NCI-H748 (cell line): Measurements from ENCODE around the gene PIF1.
A peak's percentile ranks its signal among the peaks of the same experiment; 100 is the strongest.
"Not testable (repeated sequence)": the region's sequence is repeated elsewhere in the genome, so short reads cannot be mapped to it uniquely, and the experiment has no call there.

ENCODE experiments used
- DNase-seq: peaks from one replicate; lab custom pipeline; 2025; ENCODE audit not compliant: unreplicated experiment; lab: John Stamatoyannopoulos, UW

Gene PIF1

DNA sequence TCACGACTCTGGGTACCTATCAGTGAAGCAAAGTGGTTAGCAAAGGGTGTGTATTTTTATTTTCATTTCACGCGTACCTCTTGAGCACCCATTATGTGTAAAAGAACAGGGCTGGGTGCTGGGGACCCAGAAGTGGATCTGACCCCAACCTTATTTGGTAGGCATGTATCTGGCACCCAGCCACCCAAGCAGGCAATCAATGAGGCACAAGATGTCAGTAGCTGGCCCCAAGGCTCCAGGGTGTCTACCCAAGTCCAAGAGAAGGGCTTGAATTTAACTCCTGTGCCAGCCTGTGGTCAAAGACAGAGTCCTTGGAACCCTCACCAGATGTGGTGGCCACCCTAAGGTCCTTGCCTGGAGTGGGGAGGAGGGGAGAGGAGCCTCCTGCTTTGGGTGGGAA is 22.0 kb upstream of the PIF1 start:
- no peak for DNase-seq

DNA sequence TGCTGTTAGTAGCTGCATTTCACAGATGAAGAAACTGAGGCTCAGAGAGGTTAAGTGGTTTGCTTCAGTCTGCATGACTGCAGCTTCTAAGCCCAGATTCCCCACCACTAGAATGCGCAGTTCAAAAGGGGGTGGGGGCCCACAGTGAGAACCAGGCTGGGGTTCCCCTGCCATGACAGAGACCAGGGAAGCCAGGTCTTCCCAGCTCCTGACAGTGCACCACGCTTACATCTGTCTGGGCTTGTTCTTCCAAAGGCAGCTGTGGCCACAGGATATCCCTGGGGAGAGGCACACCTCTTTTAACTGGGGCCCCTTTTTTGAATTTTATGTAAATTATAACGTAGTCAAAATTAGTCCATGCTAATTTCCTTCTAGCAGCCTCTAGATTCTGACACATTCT is 21.6 kb upstream of the PIF1 start:
- DNase-seq, result no peak

DNA sequence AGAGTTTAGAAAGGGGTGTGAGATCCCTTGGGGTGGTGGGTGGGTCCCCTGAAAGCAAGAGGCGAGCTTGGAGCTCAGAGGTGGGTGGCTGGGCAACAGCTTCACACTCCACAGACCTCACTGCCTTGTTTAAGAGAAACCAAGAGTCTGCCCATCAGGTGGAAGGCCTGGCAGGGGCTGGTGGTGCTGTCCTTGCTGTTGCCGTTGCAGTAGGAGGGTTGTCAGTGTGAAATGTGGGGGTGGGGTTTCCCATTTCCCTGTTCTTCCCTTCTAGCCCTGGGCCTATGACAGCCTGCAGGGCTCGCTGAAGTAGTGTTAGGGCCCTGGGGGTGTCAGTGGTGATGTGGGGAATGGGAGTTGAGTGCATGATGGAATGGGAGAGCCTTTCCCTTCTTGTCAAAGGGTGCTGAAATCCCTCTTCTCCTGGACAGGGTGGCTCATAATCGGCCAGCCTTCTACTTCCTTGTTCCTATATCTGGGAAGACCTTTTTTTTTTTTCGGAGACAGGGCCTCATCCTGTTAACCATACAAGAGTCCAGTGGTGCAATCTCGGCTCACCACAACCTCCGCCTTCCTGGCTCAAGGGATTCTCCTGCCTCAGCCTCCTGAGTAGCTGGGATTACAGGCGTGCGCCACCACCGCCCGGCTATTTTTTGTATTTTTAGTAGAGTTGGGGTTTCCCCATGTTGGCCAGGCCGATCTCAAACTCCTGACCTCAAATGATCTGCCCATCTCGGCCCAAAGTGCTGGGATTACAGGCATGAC is 20.6 kb upstream of the PIF1 start:
- DNase-seq, result no peak

GRCh38 chr15:64845183-64845611 is 19.8 kb upstream of the PIF1 start:
- no peak for DNase-seq

DNA sequence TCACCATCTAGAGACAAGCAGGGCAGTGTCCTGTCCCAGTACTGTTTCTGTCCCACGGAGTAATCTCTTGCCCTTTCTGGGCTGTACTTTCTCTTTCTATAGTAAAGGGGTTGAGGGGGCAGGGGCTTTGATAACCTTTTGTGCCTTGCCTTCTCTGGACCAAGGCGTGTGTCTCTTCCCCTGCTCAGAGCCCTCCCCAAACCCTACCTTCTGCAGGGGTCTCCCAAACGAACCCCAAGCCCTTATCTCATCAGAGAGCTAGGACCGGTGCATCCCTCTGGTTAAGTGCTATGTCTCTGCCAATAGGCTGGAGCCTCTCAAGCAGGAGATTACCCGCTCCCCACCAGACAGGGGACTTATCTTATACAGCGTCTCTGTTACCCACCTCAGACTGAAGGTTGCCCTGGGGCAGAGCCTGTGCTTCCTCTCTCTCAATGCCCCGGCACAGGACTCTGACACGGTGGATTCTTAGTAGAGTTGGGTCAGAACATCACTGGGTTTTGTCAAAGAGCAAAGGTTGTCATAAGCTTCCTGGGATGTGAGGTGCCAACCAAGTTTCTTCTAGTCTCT is 19.2 kb upstream of the PIF1 start:
- DNase-seq, result no peak

DNA sequence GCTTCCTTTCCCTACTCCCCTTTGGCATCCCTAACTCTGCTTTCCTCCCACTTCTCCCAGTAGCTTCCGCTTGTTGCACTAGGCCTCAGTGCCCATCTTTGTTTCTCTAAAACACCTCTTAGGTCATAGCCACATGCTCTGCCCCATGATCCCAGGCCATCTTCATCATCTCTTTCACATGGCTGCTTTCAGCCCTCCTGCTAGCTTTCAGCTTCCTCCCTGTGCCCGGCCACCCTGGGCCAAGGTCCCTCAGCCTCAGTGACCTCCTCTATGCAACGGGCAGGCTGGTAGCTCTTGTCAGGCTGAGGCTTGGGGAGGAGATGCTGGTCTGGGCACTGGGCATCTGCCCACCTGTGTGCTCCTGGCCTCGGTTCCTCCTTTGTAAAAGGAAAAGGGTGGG is 18.5 kb upstream of the PIF1 start:
- no peak for DNase-seq

- DNase-seq, result no peak
These were observed 17.6 kb upstream of the PIF1 start for GRCh38 chr15:64842986-64843561.

- no peak for DNase-seq
These were observed 16.9 kb upstream of the PIF1 start for GRCh38 chr15:64842096-64842939.

- peak; percentile 88 for DNase-seq
These were observed 16.1 kb upstream of the PIF1 start, which contains the start of gene PLEKHO2 for GRCh38 chr15:64841344-64842095. Gene PLEKHO2, plus strand, starts transcription at chr15:64841915. Its CDS starts 102 bp downstream, at chr15:64842017.

GRCh38 chr15:64841060-64841343 is 15.6 kb upstream of the PIF1 start:
- no peak for DNase-seq

DNA sequence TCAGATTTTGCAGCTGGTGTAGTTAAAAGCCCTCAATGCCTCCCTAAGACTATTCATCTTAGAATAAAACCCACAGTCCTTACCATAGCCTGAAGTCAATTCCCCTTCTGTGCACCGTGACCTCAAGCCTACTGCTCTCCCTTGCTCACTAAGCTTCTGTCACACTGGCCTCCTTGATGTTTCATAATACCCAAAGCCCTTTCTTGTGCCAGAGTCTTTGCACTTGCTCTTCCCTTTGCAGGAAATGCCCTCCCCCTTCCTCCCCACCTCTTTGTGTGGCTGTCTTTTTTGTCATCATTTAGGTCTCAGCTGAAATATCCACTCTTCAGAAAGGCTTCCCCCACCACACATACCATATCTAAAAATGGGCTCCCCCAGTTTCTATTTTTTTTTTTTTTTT is 12.1 kb upstream of the PIF1 start:
- no peak for DNase-seq

DNA sequence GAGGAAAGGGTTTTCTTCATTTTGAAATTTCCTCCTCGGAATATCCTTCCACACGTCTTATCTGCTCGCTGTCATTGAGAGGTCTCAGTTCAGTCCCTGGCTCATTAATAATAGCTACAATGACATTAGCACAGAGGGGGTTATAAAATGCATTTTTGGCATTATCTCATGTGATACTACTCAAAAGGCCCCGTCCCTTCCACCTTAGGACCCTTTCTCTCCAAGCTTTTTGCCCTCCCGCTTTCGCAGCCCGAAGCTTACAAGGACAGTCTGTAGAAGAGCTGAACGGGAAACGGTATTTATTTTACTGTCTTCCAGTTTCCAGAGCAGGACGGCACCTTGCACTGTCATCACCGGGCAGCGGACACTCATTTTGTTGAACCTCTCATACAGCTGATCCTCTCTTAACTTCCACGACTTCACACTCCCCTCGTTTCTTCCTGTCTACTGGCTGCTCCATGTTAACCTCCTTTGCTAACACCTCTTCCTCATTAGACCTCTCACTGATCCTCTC is 10.6 kb upstream of the PIF1 start:
- no peak for DNase-seq

GRCh38 chr15:64833690-64834089 is 8.2 kb upstream of the PIF1 start:
- DNase-seq, result no peak

DNA sequence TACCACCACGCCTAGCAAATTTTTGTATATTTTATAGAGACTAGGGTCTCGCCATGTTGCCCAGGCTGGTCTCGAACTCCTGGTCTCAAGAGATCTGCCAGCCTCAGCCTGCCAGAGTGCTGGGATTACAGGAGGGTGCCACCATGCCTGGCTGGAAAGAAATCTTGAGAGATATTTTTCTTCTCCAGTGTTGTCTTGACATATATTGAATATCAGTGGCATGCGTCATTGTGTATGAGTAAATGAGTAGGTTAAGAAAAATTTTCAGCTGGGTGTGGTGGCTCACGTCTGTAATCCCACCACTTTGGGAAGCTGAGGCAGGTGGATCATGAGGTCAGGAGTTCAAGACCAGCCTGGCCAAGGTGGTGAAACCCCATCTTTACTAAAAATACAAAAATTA is 3.5 kb upstream of the PIF1 start:
- no peak for DNase-seq

DNA sequence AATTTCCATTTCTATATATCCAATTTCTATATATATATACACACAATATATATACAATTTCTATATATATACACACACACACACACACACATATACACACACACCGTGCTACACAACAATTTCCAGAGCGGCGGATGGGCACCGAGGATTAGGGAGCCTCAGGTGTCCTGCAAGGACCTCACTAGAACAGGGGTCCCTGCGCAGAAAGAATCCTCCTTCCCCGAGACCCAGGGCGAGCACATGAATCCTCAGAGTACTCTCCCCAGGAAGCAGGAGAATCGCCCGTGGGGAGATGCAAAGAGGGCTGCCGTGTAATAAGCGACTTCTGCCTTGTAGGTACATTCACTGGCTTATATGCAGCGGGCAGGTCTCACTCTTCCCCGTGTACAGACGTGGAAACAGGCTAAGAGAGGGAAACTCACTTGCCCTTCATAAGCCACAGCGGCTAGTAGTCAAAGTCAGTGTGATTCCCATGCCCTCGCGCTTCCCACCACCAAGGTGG is 467 bp downstream of the PIF1 start:
- DNase-seq, result peak; percentile 35

GRCh38 chr15:64816452-64816851 is 9.0 kb downstream of the PIF1 start:
- DNase-seq, result no peak

DNA sequence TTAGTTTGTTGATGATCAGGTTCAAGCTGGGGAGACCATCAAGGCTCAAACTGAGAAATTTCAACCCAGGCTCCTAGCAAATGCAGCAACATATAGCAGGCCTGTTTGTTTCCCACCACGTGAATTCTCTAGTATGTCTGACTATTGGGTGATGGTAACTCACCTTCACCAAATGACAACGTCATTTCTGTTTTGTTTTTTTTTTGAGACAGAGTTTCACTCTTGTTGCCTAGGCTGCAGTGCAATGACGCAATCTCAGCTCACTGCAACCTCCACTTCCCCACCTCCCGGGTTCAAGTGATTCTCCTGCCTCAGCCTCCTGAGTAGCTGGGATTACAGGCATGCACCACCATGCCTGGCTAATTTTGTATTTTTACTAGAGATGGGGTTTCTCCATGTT is 10.5 kb downstream of the PIF1 start:
- not testable (repeated sequence) for DNase-seq

DNA sequence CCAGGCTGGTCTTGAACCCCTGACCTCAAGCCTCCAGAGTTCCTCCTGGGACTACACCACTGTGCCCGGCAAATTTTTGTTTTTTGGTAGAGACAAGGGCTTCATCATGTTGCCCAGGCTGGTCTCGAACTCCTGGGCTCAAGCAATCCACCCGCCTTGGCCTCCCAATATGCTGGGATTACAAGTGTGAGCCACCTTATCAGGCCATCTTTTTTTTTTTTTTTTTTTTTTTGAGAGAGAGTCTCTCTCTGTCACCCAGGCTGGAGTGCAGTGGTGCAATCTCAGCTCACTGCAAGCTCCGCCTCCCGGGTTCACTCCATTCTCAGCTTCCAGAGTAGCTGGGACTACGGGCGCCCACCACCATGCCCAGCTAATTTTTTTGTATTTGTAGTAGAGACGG is 11.2 kb downstream of the PIF1 start:
- not testable (repeated sequence) for DNase-seq

DNA sequence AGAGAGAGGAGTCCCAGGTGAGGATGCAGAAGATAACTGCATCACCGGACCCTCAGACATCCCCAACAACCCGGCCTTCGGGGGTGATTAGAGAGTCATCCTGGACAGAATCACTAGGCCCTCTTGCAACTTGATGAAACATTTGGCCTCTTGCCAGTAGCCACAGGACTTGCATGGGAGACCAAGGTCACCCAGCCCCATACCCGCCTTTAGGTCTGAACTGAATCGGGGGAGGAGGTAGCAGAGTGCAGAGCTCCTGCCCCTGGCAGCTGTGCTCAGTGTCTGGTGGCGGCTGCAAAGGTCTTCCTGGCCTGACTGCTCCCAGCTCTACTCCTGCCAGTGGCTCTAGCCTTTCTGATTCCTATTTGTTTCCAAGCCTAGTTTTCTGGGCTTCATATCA is 12.4 kb downstream of the PIF1 start:
- DNase-seq, result no peak

DNA sequence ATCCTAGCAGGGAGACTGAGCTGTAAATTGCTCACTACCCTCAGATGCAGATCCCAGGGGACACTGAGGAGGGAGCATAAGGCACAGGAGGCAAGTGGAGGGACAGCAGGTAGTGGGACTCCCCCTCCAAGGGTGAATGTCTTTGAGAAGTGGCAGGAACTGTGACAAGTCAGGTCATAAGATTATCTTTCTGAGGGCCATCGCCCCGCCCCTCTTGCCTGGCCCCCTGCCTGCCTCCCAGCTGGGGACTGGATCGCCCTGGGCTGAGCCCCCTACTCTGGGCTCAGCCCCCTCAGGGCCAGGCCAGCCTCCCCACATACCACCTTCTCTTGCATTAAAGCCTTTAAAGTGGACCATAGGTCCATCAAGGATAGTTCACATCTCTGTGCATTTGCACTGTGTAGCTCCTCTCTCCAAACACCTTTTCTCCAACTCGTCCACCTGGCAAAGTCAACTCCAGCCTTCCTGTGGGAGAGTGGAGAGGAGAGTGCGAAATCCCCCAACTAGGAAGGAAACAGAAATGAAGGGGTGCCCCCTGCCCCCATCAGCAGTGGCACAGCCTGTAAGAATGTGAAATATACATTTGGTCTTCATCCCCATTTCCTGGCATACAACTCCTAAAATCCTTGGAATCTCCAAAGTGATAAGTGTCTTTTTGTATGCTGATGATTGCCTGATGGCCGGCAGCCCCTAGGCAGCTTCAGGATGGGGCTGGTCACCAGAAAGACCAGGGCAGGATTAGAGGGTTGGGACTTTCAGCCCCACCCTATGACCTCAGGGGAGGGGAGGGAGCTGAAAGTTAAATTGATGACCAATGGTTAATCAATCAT is 14.7 kb downstream of the PIF1 start:
- no peak for DNase-seq
